HG03469 (cell line): ENCODE measurements around the gene CPZ.
"Not testable (repeated sequence)": the region's sequence is repeated elsewhere in the genome, so short reads cannot be mapped to it uniquely, and the experiment has no call there.

Experiments used
- ATAC-seq: cut with Tn5 transposase; IDR thresholded peaks from one replicate; pipeline ENCODE4 v1.9.1; 2021; ENCODE audit warnings: mild to moderate bottlenecking, moderate library complexity, moderate number of reproducible peaks; ENCODE audit not compliant: unreplicated experiment

The CPZ gene

GRCh38 chr4:8634773-8635172 is 42.2 kb downstream of the CPZ start:
- ATAC-seq, result not testable (repeated sequence)

GRCh38 chr4:8635897-8636554 is 43.5 kb downstream of the CPZ start:
- ATAC-seq, result not testable (repeated sequence)

GRCh38 chr4:8637456-8637984 is 45.0 kb downstream of the CPZ start:
- ATAC-seq, result no peak

- ATAC-seq, result no peak
Measured at GRCh38 chr4:8639021-8639420, 46.5 kb downstream of the CPZ start.

GRCh38 chr4:8639777-8640720 is 47.5 kb downstream of the CPZ start:
- no peak for ATAC-seq

- ATAC-seq, result no peak
Measured at GRCh38 chr4:8640816-8641215, 48.3 kb downstream of the CPZ start.

GRCh38 chr4:8641256-8641655 is 48.7 kb downstream of the CPZ start:
- no peak for ATAC-seq

GRCh38 chr4:8641931-8642650 is 49.5 kb downstream of the CPZ start:
- no peak for ATAC-seq

GRCh38 chr4:8642651-8643321 is 50.2 kb downstream of the CPZ start:
- ATAC-seq, result no peak

- ATAC-seq, result no peak
Measured at GRCh38 chr4:8643441-8643840, 50.9 kb downstream of the CPZ start.

GRCh38 chr4:8643986-8644385 is 51.4 kb downstream of the CPZ start:
- ATAC-seq, result no peak

GRCh38 chr4:8644461-8644891 is 51.9 kb downstream of the CPZ start:
- ATAC-seq, result no peak

- ATAC-seq, result no peak
Measured at GRCh38 chr4:8644966-8645752, 52.6 kb downstream of the CPZ start.

GRCh38 chr4:8645753-8646124 is 53.2 kb downstream of the CPZ start:
- no peak for ATAC-seq

- no peak for ATAC-seq
Measured at GRCh38 chr4:8646296-8647093, 53.9 kb downstream of the CPZ start.

- ATAC-seq, result no peak
Measured at GRCh38 chr4:8647094-8647570, 54.6 kb downstream of the CPZ start.

GRCh38 chr4:8647626-8648025 is 55.1 kb downstream of the CPZ start:
- ATAC-seq, result no peak

GRCh38 chr4:8648296-8648695 is 55.7 kb downstream of the CPZ start:
- no peak for ATAC-seq
